ENCODE data around the gene KCNJ12. TPM values are rescaled to one million over a fixed set of nuclear protein-coding genes. Genes with fewer than 3 reads are reported as not detected.

The KCNJ12 gene
- total RNA-seq, 2 donors from 2014 or later, result 12.0 to 17.3 TPM

GRCh38 chr17:21359483-21359840, 16.7 kb upstream of the KCNJ12 start:
- no peaks in the 10 kb centered on the region for H3K36me3 ChIP-seq
- no peak overlapping the region for H3K4me3 ChIP-seq
- no peaks in the 10 kb centered on the region for H3K27me3 ChIP-seq
- peaks cover 0 to 32% of the 10 kb centered on the region in 2 donors for H3K4me1 ChIP-seq
- no peaks in the 10 kb centered on the region for H3K9me3 ChIP-seq
- no peak for DNase-seq (ENCODE audit: low spot score)
- peak overlapping the region; percentile 70 to 80 for H3K27ac ChIP-seq
- TF ChIP-seq, protein P1, sequence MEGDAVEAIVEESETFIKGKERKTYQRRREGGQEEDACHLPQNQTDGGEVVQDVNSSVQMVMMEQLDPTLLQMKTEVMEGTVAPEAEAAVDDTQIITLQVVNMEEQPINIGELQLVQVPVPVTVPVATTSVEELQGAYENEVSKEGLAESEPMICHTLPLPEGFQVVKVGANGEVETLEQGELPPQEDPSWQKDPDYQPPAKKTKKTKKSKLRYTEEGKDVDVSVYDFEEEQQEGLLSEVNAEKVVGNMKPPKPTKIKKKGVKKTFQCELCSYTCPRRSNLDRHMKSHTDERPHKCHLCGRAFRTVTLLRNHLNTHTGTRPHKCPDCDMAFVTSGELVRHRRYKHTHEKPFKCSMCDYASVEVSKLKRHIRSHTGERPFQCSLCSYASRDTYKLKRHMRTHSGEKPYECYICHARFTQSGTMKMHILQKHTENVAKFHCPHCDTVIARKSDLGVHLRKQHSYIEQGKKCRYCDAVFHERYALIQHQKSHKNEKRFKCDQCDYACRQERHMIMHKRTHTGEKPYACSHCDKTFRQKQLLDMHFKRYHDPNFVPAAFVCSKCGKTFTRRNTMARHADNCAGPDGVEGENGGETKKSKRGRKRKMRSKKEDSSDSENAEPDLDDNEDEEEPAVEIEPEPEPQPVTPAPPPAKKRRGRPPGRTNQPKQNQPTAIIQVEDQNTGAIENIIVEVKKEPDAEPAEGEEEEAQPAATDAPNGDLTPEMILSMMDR (IDR thresholded peaks at IDR 0.05), result no peak

DNA sequence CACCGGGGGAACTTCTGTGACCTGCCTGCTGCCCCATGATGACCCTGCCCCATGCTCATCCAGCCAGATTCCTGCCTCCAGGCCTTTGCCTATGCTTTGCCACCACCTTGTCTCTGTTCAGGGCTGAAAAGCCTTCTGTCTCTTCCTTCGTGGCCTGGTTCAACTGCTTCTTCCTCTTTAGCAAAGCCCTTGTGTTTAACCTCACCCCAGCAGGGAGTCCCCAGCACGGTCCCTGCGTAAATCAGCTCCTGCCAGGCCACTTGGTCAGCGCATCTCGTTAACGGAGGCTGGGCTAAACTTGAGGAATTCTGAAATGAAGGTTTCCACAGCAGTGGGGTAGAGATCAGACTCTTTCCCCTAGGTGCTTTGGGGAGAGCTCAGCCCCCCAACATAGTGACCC, 16.1 kb upstream of the KCNJ12 start:
- Histone ChIP-seq H3K36me3 (no peaks in the 10 kb centered on the region), H3K4me3 (no peak overlapping the region), H3K9me3 (no peaks in the 10 kb centered on the region), H3K4me1 (peaks cover 0 to 32% of the 10 kb centered on the region in 2 donors), H3K27ac (peak overlapping the region in 1 of 2 donors; percentile 70), H3K27me3 (no peaks in the 10 kb centered on the region)
- no peak for DNase-seq (ENCODE audit: low spot score)
- TF ChIP-seq, protein P1 (IDR thresholded peaks at IDR 0.05), result no peak

GRCh38 chr17:21361020-21361809, 14.9 kb upstream of the KCNJ12 start:
- Histone ChIP-seq H3K27me3 (no peaks in the 10 kb centered on the region), H3K4me1 (peaks cover 0 to 32% of the 10 kb centered on the region in 2 donors), H3K9me3 (no peaks in the 10 kb centered on the region), H3K27ac (no peak overlapping the region), H3K4me3 (no peak overlapping the region), H3K36me3 (no peaks in the 10 kb centered on the region)
- DNase-seq (ENCODE audit: low spot score), result no peak
- TF ChIP-seq, protein P1 (IDR thresholded peaks at IDR 0.05), result no peak

GRCh38 chr17:21362331-21362931, 13.7 kb upstream of the KCNJ12 start:
- DNase-seq (ENCODE audit: low spot score), result no peak
- TF ChIP-seq, protein P1 (IDR thresholded peaks at IDR 0.05), result no peak
- no peak overlapping the region for H3K4me3 ChIP-seq
- H3K4me1 ChIP-seq, result peaks cover 0 to 30% of the 10 kb centered on the region in 2 donors
- no peaks in the 10 kb centered on the region for H3K9me3 ChIP-seq
- no peaks in the 10 kb centered on the region for H3K27me3 ChIP-seq
- H3K27ac ChIP-seq, result no peak overlapping the region
- no peaks in the 10 kb centered on the region for H3K36me3 ChIP-seq

- Histone ChIP-seq H3K9me3 (no peaks in the 10 kb centered on the region), H3K27me3 (no peaks in the 10 kb centered on the region), H3K27ac (no peak overlapping the region), H3K4me1 (peaks cover 0 to 17% of the 10 kb centered on the region in 2 donors), H3K36me3 (no peaks in the 10 kb centered on the region), H3K4me3 (no peak overlapping the region)
- TF ChIP-seq, protein P1 (IDR thresholded peaks at IDR 0.05), result no peak
- no peak for DNase-seq (ENCODE audit: low spot score)
Measured at GRCh38 chr17:21363776-21364642, 12.1 kb upstream of the KCNJ12 start.

Measured in right atrium auricular region (tissue), 2 donors.